Epithelial cell of prostate (primary cell): ENCODE measurements around the gene TOX3.
A peak's percentile ranks its signal among the peaks of the same experiment; 100 is the strongest.

ENCODE experiments used
- DNase-seq: peaks from one replicate; pipeline ENCODE4 v3.0.0-alpha.2; 2011; ENCODE audit warnings: low read depth, low spot score
- H3K27ac ChIP-seq: fragments of 450-650 bp; 2 replicates; pipeline ENCODE4 v1.5.1; 2017; ENCODE audit warnings: mild to moderate bottlenecking

TOX3 gene

GRCh38 chr16:52496051-52496876 lies 50.7 kb downstream of the TOX3 start:
- DNase-seq: no peak
- H3K27ac ChIP-seq: no peak overlapping the region

- no peak overlapping the region for H3K27ac ChIP-seq
- DNase-seq: no peak
Measured at GRCh38 chr16:52494621-52495020, 52.3 kb downstream of the TOX3 start.

- no peak overlapping the region for H3K27ac ChIP-seq
Measured at GRCh38 chr16:52494145-52494544, 52.8 kb downstream of the TOX3 start.

DNA sequence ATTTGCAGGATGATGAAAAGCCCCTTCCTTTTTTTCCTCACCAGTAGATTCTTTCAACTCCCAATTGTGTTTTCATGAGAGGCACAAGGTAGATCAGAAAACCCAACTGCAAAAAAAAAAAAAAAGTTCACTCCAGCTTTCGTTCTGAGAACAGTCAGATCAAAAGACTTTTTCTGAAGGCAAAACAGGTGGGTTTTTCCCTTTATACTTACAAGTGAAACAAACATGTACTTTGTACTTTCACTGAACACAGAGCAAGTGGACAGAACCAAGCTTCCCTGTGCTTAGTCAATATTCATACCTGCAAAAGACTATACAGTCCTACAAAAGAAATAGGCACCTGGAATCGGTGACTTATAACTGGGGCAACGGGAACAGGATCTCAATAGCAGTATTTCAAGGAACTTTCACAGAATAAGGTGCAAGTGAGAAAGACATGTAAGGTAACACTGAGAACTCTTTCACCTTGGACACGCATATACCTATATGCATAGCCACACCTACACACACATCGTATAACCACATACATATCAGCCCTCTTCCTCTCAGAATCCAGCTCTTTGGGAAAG lies 54.1 kb downstream of the TOX3 start:
- H3K27ac ChIP-seq: no peak overlapping the region
- DNase-seq: no peak

More at GRCh38 chr16:52494145-52494544, 52.8 kb downstream of the TOX3 start:
- DNase-seq: no peak

GRCh38 chr16:52491216-52491615 lies 55.7 kb downstream of the TOX3 start:
- DNase-seq: no peak
- H3K27ac ChIP-seq: no peak overlapping the region

- no peak overlapping the region for H3K27ac ChIP-seq
- no peak for DNase-seq
Measured at GRCh38 chr16:52489894-52490293, 57.0 kb downstream of the TOX3 start.

GRCh38 chr16:52488837-52489289 lies 58.1 kb downstream of the TOX3 start:
- no peak for DNase-seq
- H3K27ac ChIP-seq: no peak overlapping the region

GRCh38 chr16:52487849-52488457 lies 59.0 kb downstream of the TOX3 start:
- no peak for DNase-seq
- no peak overlapping the region for H3K27ac ChIP-seq

- no peak for DNase-seq
- H3K27ac ChIP-seq: no peak overlapping the region
Measured at GRCh38 chr16:52480237-52480636, 66.7 kb downstream of the TOX3 start.

DNA sequence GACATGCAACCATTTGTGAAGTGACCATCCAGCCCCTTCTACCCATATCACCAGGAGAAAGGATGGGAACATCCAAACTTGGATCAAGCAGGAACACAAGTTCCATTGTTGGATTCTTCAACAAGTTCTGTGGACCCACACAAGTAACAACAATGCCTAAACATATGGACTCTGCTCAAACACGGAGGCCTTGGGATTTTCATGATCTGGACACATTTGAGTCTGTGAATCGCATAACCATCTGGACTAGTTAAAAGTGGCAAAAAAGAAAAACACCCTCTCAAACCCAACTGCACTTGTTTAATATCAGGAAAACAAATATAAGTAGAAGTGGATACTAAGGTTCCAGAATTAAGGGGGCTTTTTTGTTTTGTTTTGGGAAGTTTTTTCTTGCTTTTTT lies 70.8 kb downstream of the TOX3 start:
- DNase-seq: no peak
- no peak overlapping the region for H3K27ac ChIP-seq

DNA sequence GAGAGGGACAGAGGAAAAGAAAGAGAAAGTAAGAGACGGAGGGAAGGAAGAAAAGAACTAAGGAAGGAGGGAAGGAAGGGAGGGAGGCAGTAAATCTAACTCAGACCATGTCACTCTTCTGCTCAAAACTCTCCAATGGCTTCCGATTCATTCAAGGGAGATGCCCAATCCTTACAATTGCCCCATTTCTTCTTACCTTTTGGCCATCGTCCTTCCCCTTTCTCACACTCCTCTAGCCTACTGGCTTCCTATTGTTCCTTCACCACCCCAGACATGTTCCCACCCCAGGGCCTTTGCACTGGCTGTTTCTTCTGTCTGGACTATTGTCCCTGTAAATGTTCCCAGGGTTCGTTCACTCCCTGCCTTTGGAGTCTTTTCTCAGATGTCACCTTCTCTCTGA lies 72.3 kb downstream of the TOX3 start:
- no peak overlapping the region for H3K27ac ChIP-seq
- DNase-seq: no peak

DNA sequence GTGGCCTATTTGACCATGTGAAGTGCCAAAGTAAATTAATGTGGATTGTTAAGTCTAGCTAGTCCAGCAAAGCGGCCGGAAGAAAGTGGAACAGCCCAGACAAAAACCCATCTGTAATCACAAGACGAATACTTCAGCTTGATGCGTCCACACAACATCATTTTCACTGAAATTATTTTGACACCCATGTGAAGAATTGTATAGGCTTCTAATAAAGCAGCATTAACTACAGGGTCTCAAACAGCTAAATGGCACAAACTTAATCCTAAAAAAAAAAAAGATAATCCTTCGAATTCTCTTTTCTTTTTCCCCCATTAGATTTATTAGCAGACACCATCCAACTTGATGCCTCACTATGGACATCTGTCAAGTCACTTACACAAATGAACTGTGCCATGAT lies 73.8 kb downstream of the TOX3 start:
- H3K27ac ChIP-seq: no peak overlapping the region
- DNase-seq: no peak

DNA sequence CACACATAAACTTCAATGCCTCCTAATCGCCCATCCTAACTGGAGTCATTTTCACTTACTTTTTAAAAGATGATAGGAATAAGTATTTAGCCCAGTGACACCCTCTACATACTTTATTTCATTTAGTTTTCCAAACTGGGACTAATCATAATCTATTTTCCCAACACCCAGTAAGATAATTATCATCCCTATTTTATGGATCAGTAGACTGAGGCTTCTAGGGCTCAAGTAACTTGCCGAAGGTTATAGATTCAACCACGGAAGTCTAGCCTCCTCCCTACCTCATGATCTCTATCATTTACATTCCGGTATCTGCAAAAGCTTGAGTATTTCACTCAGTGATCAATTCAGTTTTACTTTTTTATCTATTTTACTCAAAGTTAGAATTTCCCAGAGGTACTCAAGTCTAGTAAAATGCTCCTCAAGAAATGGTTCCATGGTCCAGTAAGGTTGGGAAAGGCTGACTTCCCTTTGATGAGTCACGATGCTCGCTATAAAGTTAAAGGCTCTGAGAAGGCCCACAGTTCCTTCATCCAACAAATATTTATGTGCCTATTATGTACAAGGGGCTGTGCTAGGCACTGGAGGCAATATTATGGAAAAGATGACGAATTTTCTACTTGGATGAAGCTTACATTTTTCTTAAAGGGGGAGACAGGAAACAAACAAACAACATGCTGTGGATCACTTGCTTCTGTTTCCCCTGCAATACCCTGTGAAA lies 75.1 kb downstream of the TOX3 start:
- no peak overlapping the region for H3K27ac ChIP-seq
- DNase-seq: no peak

- DNase-seq: no peak
- no peak overlapping the region for H3K27ac ChIP-seq
Measured at GRCh38 chr16:52470585-52470984, 76.4 kb downstream of the TOX3 start.

DNA sequence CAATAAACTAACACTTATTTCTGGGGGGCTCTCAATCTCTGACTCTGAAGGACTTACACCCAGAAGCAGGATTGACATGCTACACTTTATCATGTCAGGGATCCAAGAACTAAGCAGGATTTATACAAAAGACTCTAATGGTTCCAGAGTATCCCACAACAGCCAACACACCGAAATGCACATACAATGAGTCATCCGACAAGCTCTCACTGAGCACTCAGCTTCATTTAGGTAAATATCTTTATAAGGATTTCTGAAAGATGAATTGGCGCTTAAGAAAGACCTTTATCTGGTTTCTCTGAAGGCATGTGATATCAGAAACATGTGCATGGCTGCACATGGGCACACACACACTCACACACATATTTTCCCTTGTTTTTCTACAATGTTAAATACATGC lies 77.2 kb downstream of the TOX3 start:
- H3K27ac ChIP-seq: no peak overlapping the region
- DNase-seq: peak; percentile 20

DNA sequence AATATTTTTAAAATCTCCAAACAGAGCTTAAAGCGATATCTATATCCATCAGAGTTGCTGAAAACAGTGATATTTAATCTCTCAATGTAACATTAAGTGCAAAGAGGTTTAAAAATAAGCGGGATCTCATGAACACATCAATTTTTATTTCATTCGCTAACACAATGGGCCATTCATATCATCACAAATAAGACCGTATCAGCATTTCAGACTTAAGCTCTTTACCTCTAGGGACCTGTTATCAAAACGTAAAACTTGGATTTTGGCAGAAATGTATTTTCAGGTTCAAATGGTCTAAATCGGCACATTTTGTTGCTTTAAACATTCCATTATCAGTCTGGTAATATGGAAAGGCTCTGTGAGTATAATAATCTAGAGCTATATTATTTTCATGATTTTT lies 77.9 kb downstream of the TOX3 start:
- no peak for DNase-seq
- H3K27ac ChIP-seq: no peak overlapping the region

GRCh38 chr16:52467753-52468152 lies 79.2 kb downstream of the TOX3 start:
- H3K27ac ChIP-seq: no peak overlapping the region
- DNase-seq: no peak

DNA sequence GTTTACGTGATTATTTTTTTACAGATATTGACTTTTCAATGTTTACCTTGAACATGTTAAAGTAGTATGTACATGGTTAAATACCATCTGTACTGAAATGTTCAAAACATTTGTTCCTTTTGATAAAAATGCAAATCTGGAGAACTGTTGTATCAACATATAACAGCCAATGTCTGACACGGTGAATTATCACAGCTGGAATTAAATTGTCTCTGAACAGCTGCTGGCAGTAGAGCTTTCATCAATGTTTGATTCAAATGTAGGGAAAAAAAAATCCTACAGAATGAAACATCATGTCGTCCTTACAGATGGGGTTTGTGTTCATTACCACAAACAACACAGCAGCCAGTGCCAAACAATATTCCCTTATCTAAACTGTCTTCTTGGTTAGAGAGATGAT lies 79.9 kb downstream of the TOX3 start:
- no peak overlapping the region for H3K27ac ChIP-seq
- no peak for DNase-seq

GRCh38 chr16:52465711-52466267 lies 81.2 kb downstream of the TOX3 start:
- no peak for DNase-seq
- no peak overlapping the region for H3K27ac ChIP-seq

GRCh38 chr16:52463904-52464303 lies 83.0 kb downstream of the TOX3 start:
- no peak for DNase-seq
- no peak overlapping the region for H3K27ac ChIP-seq

- DNase-seq: no peak
- no peak overlapping the region for H3K27ac ChIP-seq
Measured at GRCh38 chr16:52462816-52463215, 84.1 kb downstream of the TOX3 start.
